Hindlimb muscle (tissue), 1 donor: ENCODE results near the gene NUP214. TPM values are rescaled to one million over a fixed set of nuclear protein-coding genes. Genes with fewer than 3 reads are reported as not detected.

Source experiments
- DNase-seq: peaks from one replicate; pipeline ENCODE4 v3.0.0-alpha.2; 2013
- polyA plus RNA-seq: library from polyadenylated mRNA; unstranded; fragments of 120-200 nt; gene quantifications from one replicate; pipeline ENCODE4 v1.2.1, GENCODE V29; 2013; ENCODE audit not compliant: insufficient read length

The NUP214 gene
- polyA plus RNA-seq, 1 donor: 34.7 TPM

DNA sequence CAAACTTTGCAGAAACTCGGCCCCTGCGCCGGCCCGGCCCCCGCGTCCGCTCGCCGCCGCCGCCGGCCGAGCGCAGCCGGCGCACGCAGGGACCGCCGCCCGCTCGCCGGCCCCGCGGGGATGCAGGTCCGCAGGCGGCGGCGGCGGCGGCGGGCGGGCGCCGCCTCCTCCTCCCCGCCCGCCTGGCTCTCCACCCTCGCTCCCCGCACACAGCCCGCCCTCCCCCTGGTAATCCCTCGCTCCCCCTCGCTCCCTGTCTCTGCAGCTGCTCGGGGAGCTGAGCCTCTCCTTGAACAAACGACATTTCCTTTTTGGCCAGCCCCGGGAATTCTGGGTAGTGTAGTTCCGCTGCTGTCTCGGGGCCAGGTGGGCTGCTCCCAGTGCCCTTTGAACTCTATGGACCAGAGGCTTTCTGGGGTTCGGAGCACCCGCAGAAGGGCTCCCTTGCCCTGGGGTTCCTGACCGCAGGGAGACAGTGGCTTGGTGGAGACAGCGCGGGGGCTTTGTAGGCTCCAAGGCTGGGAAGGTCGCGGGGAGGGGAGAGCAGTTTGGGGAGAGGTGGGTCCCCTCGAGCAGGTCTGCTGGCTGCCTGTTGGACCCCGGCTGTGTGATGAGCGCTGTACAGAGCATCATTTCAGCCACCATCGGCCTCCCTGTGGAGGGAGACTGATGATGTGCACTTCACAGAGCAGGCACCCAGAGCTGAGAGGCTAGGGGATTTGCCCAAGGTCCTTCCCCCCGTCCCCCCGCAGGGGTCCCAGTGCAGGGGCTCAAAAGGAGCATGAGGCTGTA lies 152.7 kb downstream of the NUP214 start:
- peak; percentile 91 for DNase-seq

DNA sequence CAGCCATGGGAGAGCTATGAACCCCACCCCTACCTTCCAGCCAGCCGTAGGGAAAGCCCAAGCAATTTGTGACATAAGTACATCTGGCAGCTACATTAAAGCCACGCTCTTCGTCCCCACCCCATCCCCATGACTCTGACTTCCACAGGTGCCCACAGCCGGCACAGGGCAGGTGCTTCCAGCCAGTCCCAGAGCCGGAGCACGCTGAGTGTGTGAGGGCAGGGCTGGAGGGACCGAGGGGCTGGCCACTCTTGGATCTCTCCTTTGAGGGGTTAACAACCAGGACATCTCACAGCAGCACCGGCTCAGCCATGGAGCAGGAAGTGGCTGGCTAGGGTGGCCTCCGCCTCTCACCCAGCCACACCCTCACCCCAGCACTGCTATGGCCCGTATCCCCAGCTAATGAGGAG lies 153.3 kb downstream of the NUP214 start:
- no peak for DNase-seq

GRCh38 chr9:131279196-131279862 lies 153.9 kb downstream of the NUP214 start:
- DNase-seq: no peak

DNA sequence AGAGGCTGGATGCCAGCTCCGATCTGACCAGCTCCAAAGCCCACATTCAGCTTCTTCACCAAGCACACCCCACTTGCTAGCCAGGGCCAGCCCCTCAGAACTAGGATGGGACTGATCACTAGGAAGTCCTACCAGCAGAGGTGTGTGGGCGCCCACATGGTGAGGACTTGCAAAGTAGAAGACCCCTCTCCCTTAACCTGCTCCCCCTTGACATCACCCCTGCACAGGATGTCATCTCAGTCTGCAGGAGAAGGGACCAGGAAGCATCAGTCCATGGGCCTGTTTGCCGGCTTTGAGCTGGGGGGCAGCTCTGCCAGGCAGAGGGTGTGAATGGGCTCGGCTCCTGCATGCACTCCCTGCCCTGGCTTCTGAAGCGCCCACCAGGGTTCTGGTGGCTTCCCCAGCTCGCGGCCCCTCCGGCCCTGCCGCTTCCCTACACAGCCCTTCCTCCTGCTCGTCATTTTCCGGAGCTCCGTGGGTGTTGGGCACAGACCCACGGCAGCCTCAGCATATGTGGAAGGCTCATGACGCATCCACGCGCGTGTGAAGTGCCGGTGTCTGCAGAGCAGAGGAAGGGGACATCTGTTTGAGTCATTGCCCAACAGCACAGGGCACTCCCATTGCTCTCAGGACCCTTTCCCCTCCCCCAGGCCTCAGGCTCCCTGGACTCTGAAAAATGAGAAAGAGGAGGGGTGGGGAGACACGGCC lies 154.6 kb downstream of the NUP214 start:
- no peak for DNase-seq

DNA sequence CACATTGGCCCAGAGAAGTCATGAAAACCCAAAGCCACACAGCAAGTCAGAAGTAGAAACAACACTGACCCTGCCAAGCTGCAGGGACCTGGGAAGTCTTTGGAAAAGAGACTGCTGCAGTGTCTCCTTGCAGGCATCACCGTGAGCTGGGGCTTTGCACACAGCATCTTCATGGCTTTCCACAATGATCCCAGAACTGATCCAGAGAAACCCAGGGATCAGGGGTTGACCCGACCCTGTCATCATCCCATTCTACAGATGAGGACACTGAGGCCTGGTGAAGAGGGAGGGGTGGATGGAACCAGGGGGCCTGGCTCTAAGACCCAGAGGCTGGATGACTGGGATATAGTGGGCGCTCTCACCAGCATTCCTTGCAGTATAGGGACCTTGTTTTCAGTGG lies 155.3 kb downstream of the NUP214 start:
- no peak for DNase-seq

DNA sequence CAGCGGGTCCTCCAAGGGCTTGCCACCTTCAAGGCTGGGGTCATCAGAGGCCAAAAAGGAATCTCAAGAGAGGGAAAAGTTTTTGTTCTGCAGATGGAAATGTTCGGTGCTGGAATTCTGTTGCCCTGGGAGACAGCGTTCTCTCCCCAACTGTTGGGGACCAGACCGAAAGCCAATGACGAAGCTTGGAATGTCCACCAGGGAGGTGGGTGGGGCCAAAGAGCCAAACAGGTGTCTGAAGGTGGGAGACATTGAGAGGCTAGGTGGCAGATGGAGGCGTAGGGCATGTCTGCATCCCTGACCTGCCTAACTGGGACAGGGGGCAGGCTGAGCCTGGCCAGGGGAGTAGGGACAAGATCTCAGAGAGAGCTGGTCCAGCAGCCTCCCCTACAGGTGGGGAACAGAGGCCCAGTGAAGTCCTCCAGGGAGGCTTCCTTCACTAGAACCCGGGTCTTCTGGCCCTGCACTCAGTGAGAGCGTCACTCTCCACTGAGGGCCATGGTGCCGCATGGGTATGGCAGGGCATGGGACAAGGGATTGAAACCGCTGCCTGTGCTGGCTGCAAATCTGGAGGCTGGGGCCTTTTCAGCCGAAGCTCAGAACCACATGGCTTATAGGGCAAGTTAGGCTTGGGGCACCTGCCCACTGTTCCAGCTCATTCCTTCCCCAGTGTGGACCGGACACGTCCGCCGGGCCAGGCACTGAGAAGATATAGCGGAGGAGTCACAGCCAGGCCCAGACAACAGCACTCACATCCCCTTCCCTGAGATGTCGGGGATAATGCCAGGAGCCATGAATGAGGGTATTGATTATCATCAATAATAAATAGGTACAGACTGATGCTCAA lies 156.0 kb downstream of the NUP214 start:
- DNase-seq: no peak

- no peak for DNase-seq
Observed at GRCh38 chr9:131282175-131282574, 156.8 kb downstream of the NUP214 start.

- DNase-seq: peak; percentile 53
Observed at GRCh38 chr9:131282688-131283422, 157.5 kb downstream of the NUP214 start.

Other genes with a start within 250 kb of the NUP214 start
- 0.35 TPM for gene QRFP, start 228.8 kb upstream of the NUP214 start, polyA plus RNA-seq
- gene FIBCD1, start 186.3 kb upstream of the NUP214 start, polyA plus RNA-seq: not detected
- 2.1 TPM for gene LAMC3, start 116.4 kb upstream of the NUP214 start, polyA plus RNA-seq
- 21.5 TPM for gene AIF1L, start 29.1 kb upstream of the NUP214 start, polyA plus RNA-seq
- 44.5 TPM for gene FAM78A, start 150.9 kb downstream of the NUP214 start, polyA plus RNA-seq
- gene PLPP7, start 164.1 kb downstream of the NUP214 start, polyA plus RNA-seq: 51.0 TPM